22Rv1 (cell line): ENCODE results near the gene PAPSS2.

Experiments
- H3K27ac ChIP-seq: fragments of 450-650 bp; 2 replicates; pipeline ENCODE4 v1.5.1; 2017
- CTCF ChIP-seq: fragments of 450-650 bp; IDR thresholded peaks from 2 replicates; pipeline ENCODE4 v1.5.1; 2017; ENCODE audit warnings: mild to moderate bottlenecking
- ZFX ChIP-seq: fragments of 450-650 bp; IDR thresholded peaks from 2 replicates; pipeline ENCODE4 v1.6.1; 2017; ENCODE audit warnings: antibody characterized with exemption, borderline replicate concordance

Gene PAPSS2

DNA sequence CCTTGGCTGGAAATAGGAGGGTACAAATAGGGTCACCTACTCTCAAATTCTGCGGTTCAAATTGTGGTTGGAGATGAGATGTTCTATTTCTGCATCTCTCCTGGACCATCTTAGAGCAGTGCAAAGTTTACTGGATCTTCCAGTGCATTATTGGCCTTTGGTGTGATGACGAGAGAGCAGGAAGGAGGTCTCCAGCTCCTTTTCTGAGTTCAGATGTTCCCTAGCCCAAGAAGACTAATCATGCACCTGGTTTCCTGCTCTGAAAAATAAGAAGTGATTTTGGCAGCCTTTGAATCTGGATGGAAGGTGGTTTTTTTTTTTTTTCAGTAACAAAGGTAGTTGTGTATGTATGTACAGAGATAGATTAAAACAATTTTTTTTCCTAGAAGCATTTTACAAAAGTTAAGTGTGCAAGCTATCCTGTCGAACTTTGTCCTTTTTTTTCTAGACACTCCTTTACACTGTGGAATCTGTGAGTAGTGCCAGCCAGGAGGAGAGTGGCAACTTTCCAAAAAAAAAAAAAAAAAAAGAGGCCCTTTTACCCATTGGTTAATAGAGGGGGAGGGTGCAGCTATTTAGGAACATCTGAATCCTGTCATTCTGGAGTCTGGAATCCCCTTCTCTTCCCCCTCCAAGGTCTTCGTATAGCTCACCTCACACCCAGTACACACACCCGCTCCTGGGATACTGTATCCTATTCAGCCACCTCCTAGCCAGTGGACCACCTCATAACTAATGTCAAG lies 26.3 kb downstream of the PAPSS2 start:
- H3K27ac ChIP-seq: no peak overlapping the region
- no peak for TF ChIP-seq CTCF
- TF ChIP-seq ZFX: no peak

GRCh38 chr10:87691506-87692070 lies 31.9 kb downstream of the PAPSS2 start:
- TF ChIP-seq ZFX: no peak
- TF ChIP-seq CTCF: no peak
- H3K27ac ChIP-seq: no peak overlapping the region

DNA sequence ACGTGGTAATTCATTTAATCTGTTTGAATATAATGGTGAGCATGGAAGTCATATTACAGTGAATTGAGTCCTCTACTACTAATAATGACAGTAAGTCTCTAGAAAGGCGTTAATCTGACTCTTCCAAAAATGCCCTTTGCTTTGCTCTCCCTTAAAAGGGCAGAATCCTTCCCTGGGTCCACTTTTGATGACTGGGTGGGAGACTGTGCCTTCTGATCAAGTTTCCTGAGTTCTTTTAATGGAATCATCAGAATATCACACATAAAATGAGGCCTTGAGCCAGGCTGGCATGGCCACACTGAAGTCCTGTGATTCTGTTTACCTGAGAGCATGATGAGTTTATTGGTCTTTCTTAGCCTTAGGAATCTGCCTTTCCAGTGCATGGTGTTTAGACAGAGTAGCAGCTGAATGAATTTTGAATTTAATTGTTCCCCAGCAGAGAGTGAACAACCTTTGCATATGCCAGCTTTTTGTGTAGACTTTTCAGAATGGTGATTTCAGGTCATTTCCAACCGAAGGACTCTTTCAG lies 33.3 kb downstream of the PAPSS2 start:
- TF ChIP-seq CTCF (no peak), ZFX (no peak)
- no peak overlapping the region for H3K27ac ChIP-seq

- H3K27ac ChIP-seq: no peak overlapping the region
- no peak for TF ChIP-seq ZFX
- TF ChIP-seq CTCF: no peak
These were observed 34.5 kb downstream of the PAPSS2 start for GRCh38 chr10:87694011-87694794.

DNA sequence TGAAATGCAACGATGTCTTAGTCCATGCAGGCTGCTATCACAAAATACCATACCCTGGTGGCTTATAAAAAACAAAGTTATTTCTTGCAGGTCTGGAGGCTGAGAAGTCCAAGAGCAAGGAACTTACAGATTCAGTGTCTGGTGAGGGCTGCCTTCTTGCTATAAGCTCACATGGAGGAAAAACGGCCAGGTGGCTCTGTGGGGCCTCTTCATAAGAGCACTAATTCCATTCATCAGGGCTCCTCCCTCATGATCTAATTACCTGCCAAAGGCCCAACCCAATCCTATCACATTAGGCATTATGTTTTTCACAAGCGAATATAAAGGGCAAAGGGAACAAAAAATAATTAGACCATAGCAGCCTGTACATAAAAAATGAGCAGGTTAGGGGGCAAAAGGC lies 35.4 kb downstream of the PAPSS2 start:
- no peak for TF ChIP-seq ZFX
- no peak for TF ChIP-seq CTCF
- no peak overlapping the region for H3K27ac ChIP-seq

GRCh38 chr10:87696922-87697745 lies 37.5 kb downstream of the PAPSS2 start:
- no peak overlapping the region for H3K27ac ChIP-seq
- TF ChIP-seq CTCF: no peak
